ENCODE results near the gene SUFU.

Gene SUFU

DNA sequence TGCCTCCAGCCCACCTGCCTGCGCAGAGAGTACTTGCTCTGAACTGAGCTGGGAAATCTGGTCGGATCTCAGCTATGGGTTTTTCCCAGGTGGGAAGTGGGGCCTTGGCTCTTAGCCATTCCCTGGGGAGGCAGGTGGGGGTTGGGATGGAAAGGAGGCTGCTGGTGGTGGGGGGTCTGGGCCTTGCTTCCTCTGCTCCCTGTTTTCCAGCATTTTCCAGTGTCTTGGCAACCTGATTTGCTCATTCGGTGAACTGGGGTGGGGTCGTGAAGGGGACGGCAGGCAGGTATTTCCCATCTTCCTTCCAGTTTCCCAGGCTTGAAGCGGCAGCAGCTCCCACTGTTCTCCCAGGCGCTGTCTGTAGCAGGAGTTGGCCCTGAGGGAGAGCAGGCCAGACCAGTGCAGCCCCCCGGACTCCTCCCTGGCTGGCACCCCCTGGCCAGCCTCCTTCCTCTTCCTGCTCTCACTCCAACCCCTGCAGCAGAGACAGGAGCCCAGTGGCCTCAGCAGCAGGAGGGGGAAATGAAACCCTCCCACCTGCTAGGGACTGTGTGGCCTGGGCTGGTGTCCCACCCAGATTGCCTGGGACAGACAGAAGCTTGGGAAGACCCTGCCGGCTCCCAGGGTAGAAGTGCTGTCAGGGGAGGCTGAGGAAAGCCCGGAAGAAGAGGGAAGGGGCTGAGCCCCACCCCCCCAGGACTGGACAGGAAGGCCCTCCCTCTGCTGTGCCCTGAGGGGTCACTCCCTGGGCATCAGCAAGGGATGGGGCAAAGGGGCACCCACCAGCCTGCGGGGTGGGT is 147.1 kb downstream of the SUFU start:
- H3K4me3 ChIP-seq (ENCODE audit: low read depth, low read length), result no peak overlapping the region
- H2AFZ ChIP-seq, result no peak overlapping the region
- H3K27ac ChIP-seq, result peak overlapping the region; percentile 99
- TF ChIP-seq CTCF (IDR thresholded peaks at IDR 0.05), result no peak
- H3K9me3 ChIP-seq (ENCODE audit: control insufficient read depth, low read length), result no peaks in the 10 kb centered on the region
- H3K4me2 ChIP-seq (ENCODE audit: low read length), result peak overlapping the region; percentile 24
- H3K9ac ChIP-seq, result no peak overlapping the region
- no peaks in the 10 kb centered on the region for H3K36me3 ChIP-seq (ENCODE audit: control insufficient read depth, insufficient read depth, low read length)
- peaks cover 74% of the 10 kb centered on the region for H3K79me2 ChIP-seq
- peaks cover 41% of the 10 kb centered on the region for H3K4me1 ChIP-seq
- H3K27me3 ChIP-seq (ENCODE audit: control insufficient read depth, insufficient read depth, low read length), result no peaks in the 10 kb centered on the region

DNA sequence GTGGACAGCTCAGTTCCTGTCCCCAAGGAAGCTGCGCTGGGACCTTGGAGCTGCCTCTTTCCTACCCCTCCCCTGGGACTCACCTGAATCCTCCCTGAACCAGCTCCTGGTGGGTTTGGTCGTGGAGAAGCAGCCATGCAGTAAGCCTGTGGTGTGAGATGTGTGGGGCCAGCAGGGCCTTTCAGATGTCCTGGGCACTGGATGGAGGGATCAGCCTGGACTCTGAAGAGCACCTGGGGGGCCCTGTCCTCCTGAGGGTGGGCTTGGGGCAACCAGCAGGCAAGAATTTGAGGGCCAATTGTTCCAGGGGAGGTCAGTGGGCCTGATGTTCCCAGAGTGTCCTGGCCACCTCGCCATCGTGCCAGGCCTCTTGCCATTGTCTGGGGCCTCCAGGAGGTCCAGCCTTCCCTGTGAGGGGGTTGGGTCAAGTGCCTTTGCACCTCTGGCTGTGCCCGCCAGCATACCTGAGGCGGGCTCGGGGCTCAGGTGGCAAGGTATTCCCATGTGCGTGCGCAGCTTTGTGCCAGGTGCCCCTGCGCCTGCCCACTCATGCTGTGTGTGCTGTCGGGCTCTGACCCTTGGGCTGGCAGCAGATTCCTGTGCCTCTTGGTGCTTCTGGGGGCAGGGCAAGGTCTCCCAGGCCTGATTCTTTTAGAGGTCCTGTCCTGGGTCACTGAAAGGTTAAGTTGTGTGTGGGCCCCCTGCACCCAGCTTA is 147.8 kb downstream of the SUFU start:
- peaks cover 66% of the 10 kb centered on the region for H3K79me2 ChIP-seq
- H3K27me3 ChIP-seq (ENCODE audit: control insufficient read depth, insufficient read depth, low read length), result no peaks in the 10 kb centered on the region
- TF ChIP-seq CTCF (IDR thresholded peaks at IDR 0.05), result no peak
- no peaks in the 10 kb centered on the region for H3K36me3 ChIP-seq (ENCODE audit: control insufficient read depth, insufficient read depth, low read length)
- no peak overlapping the region for H3K9ac ChIP-seq
- H3K4me1 ChIP-seq, result peaks cover 41% of the 10 kb centered on the region
- H2AFZ ChIP-seq, result no peak overlapping the region
- H3K4me2 ChIP-seq (ENCODE audit: low read length), result no peak overlapping the region
- peak overlapping the region; percentile 99 for H3K27ac ChIP-seq
- no peak overlapping the region for H3K4me3 ChIP-seq (ENCODE audit: low read depth, low read length)
- no peaks in the 10 kb centered on the region for H3K9me3 ChIP-seq (ENCODE audit: control insufficient read depth, low read length)

DNA sequence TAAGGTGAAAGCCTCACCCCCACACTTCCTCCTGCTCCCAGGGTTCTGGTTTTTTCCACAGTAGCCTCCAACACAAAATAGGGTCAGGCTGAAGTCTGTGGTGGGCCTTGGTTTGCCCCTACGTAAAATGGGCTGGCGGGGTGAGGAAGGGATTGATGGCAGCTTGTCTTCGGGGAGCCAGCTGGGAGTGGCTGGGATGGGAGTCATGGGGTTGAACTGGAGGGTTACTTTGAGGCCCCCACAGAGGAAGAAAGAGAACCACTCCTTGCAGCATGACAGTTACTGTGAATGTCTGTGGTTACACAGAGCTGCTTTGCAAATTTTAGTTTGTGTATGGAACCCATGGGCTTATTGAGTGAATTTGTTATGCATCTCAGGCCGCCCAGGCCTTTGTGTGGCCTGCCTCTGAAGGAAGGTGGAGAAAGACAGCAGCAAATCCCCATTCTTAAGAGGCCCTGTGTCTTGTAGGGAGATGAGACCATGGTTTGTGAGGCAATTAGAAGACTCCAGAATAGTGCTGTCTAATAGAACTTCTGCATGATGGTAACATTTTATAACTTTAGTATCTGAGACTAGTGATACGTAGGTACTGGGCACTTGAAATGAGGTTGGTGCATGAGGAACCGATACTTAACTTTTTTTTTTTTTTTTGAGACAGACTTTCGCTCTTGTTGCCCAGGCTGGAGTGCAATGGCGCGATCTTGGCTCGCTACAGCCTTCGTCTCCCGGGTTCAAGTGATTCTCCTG is 148.6 kb downstream of the SUFU start:
- H3K4me3 ChIP-seq (ENCODE audit: low read depth, low read length), result no peak overlapping the region
- no peaks in the 10 kb centered on the region for H3K36me3 ChIP-seq (ENCODE audit: control insufficient read depth, insufficient read depth, low read length)
- peaks cover 45% of the 10 kb centered on the region for H3K4me1 ChIP-seq
- no peak overlapping the region for H2AFZ ChIP-seq
- H3K79me2 ChIP-seq, result peaks cover 59% of the 10 kb centered on the region
- no peak overlapping the region for H3K4me2 ChIP-seq (ENCODE audit: low read length)
- H3K9ac ChIP-seq, result no peak overlapping the region
- no peak for TF ChIP-seq CTCF (IDR thresholded peaks at IDR 0.05)
- no peaks in the 10 kb centered on the region for H3K27me3 ChIP-seq (ENCODE audit: control insufficient read depth, insufficient read depth, low read length)
- no peaks in the 10 kb centered on the region for H3K9me3 ChIP-seq (ENCODE audit: control insufficient read depth, low read length)
- H3K27ac ChIP-seq, result peak overlapping the region; percentile 99

DNA sequence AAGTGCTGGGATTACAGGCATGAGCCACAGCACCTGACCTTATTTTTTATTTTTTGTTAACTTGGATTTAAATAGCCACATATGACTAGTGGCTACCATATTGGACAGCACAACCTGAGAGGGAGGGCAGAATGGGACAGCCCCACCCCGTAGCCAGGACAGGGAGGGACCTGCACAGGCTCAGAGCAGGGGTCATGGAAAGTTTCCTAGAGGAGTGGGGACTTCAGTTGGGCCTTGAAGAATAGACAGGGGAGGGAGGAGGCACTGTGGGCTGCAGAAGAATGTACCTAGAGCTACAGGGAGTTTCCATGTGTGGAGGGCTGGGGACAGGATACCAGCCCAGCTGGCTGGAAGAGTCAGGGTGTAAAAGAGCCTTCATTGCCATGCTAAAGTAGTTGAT is 149.3 kb downstream of the SUFU start:
- TF ChIP-seq CTCF (IDR thresholded peaks at IDR 0.05), result no peak
- Histone ChIP-seq H3K79me2 (peaks cover 52% of the 10 kb centered on the region), H3K4me3 (ENCODE audit: low read depth, low read length) (no peak overlapping the region), H3K36me3 (ENCODE audit: control insufficient read depth, insufficient read depth, low read length) (no peaks in the 10 kb centered on the region), H2AFZ (no peak overlapping the region), H3K4me2 (ENCODE audit: low read length) (no peak overlapping the region), H3K9ac (no peak overlapping the region), H3K27ac (peak overlapping the region; percentile 39), H3K9me3 (ENCODE audit: control insufficient read depth, low read length) (no peaks in the 10 kb centered on the region), H3K4me1 (peaks cover 40% of the 10 kb centered on the region), H3K27me3 (ENCODE audit: control insufficient read depth, insufficient read depth, low read length) (no peaks in the 10 kb centered on the region)
